ENCODE data around the gene SLC44A1.

DNA sequence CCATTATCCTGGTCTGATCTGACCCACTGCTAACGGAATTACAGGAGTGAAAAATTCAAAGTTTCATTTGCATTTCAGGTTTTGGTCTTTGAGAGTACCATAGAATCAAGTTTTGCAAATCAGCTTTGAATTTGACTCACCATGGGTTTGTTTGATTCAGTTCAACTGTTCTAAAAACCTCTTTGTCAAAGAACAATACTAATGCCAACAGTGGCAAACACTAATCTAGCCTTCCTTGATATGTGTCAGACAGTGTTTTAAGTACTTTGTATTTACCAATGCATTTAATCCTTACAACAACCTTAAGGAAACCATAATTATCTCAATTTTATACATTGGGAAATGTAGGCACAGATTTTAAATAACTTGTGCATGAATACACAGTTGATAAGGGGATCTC is 193.3 kb downstream of the SLC44A1 start:
- TF ChIP-seq, protein P1, sequence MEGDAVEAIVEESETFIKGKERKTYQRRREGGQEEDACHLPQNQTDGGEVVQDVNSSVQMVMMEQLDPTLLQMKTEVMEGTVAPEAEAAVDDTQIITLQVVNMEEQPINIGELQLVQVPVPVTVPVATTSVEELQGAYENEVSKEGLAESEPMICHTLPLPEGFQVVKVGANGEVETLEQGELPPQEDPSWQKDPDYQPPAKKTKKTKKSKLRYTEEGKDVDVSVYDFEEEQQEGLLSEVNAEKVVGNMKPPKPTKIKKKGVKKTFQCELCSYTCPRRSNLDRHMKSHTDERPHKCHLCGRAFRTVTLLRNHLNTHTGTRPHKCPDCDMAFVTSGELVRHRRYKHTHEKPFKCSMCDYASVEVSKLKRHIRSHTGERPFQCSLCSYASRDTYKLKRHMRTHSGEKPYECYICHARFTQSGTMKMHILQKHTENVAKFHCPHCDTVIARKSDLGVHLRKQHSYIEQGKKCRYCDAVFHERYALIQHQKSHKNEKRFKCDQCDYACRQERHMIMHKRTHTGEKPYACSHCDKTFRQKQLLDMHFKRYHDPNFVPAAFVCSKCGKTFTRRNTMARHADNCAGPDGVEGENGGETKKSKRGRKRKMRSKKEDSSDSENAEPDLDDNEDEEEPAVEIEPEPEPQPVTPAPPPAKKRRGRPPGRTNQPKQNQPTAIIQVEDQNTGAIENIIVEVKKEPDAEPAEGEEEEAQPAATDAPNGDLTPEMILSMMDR (IDR thresholded peaks at IDR 0.05): no peak
- no peak for TF ChIP-seq ZFX (IDR thresholded peaks at IDR 0.05; ENCODE audit: borderline replicate concordance)
